RWPE2 (cell line): Measurements from ENCODE around the gene CCDC93.

Experiments
- ATAC-seq: fragments of 200-7000 bp; cut with Tn5 transposase; 3 replicates; pipeline ENCODE4 v1.9.1; 2021; ENCODE audit warnings: low read depth
- DNase-seq: peaks from one replicate; pipeline ENCODE4 v3.0.0-alpha.2; 2020; ENCODE audit warnings: low spot score
- H3K27ac ChIP-seq: fragments of 450-650 bp; 2 replicates; pipeline ENCODE4 v1.5.1; 2017; ENCODE audit warnings: mild to moderate bottlenecking; ENCODE audit not compliant: poor library complexity, severe bottlenecking
- H3K27me3 ChIP-seq: fragments of 250-450 bp; sonication (Bioruptor Pico); 2 replicates; pipeline ENCODE4 v1.5.1; 2021; ENCODE audit warnings: mild to moderate bottlenecking, moderate library complexity; ENCODE audit not compliant: insufficient read depth, poor library complexity, severe bottlenecking
- H3K36me3 ChIP-seq: fragments of 250-450 bp; sonication (Bioruptor Pico); 2 replicates; pipeline ENCODE4 v1.5.1; 2020; ENCODE audit warnings: low read depth, mild to moderate bottlenecking, moderate library complexity
- H3K4me1 ChIP-seq: fragments of 250-450 bp; sonication (Bioruptor Pico); 2 replicates; pipeline ENCODE4 v1.5.1; 2021; ENCODE audit warnings: mild to moderate bottlenecking, moderate library complexity; ENCODE audit not compliant: insufficient read depth, poor library complexity, severe bottlenecking
- H3K4me3 ChIP-seq: fragments of 250-450 bp; sonication (Bioruptor Pico); 2 replicates; pipeline ENCODE4 v1.5.1; 2021; ENCODE audit warnings: mild to moderate bottlenecking, moderate library complexity; ENCODE audit not compliant: severe bottlenecking
- H3K9me3 ChIP-seq: fragments of 250-450 bp; sonication (Bioruptor Pico); 2 replicates; pipeline ENCODE4 v1.5.1; 2021; ENCODE audit warnings: mild to moderate bottlenecking, moderate library complexity; ENCODE audit not compliant: severe bottlenecking
- TF ChIP-seq, protein P1 (sequence below): fragments of 450-650 bp; IDR thresholded peaks from one replicate; pipeline ENCODE4 v1.5.1; 2017; ENCODE audit warnings: mild to moderate bottlenecking, moderate library complexity; ENCODE audit not compliant: poor library complexity, severe bottlenecking

CCDC93 gene

DNA sequence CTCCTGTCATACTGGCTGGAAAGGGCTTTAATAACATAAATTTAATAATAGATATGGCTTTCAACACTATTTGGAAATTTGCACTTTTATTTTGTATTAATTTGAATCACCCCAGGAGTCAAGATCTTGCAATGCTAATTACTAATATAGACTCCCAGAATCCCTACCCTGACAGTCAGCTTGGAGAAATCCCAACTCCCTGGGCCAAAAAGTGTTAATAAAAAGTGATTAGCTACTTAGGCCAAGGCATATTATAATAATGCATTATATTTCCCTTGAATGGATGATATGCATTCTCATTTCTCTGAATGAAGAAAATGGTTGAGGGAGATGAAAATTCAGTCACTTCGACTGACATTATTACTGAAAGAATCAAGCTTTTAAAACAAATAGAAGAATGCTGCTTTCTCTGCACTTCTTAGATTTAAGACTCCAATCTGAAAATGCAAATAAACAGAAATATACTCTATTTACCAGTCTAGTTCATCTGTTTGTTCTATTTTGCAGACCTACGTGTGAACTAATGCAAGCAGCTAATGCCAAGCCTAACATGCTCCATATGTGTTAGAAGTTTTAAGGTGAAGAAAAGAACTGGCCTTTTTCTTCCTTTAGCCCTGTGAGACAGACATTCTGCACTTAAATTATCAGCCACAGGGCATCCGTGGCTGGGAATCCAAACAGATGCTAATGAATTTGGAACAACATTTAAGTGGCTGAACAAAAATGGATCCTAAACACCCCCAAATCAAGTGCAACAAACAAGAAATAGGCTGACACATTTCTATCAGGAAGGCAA, 40.5 kb upstream of the CCDC93 start:
- Histone ChIP-seq H3K36me3 (no peaks in the 10 kb centered on the region), H3K4me3 (no peak overlapping the region), H3K27me3 (no peaks in the 10 kb centered on the region), H3K9me3 (no peaks in the 10 kb centered on the region), H3K27ac (no peak overlapping the region), H3K4me1 (peaks cover 12% of the 10 kb centered on the region)
- DNase-seq (no peak), ATAC-seq (no peak)
- TF ChIP-seq, protein P1, sequence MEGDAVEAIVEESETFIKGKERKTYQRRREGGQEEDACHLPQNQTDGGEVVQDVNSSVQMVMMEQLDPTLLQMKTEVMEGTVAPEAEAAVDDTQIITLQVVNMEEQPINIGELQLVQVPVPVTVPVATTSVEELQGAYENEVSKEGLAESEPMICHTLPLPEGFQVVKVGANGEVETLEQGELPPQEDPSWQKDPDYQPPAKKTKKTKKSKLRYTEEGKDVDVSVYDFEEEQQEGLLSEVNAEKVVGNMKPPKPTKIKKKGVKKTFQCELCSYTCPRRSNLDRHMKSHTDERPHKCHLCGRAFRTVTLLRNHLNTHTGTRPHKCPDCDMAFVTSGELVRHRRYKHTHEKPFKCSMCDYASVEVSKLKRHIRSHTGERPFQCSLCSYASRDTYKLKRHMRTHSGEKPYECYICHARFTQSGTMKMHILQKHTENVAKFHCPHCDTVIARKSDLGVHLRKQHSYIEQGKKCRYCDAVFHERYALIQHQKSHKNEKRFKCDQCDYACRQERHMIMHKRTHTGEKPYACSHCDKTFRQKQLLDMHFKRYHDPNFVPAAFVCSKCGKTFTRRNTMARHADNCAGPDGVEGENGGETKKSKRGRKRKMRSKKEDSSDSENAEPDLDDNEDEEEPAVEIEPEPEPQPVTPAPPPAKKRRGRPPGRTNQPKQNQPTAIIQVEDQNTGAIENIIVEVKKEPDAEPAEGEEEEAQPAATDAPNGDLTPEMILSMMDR: no peak

DNA sequence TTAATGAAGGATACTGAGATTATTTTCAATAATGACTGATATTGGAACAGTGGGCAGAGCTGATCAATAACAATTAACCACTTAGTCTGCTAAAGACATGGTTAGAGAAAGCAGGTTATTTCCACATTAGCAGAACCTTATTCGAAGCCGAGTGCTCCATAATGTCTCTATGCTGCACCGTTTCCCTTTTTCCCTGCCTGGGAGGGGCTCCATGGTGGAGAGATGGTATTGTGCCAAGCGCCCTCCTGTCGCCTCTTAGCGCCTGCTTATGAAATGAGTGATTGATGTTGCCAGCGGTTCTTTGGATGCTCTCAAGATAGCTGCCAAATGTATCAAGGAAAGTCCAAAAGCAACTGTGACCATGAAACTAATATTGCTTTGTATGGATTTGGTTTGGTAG, 39.8 kb upstream of the CCDC93 start:
- Histone ChIP-seq H3K36me3 (no peaks in the 10 kb centered on the region), H3K4me3 (no peak overlapping the region), H3K9me3 (no peaks in the 10 kb centered on the region), H3K27ac (no peak overlapping the region), H3K27me3 (no peaks in the 10 kb centered on the region), H3K4me1 (peaks cover 12% of the 10 kb centered on the region)
- TF ChIP-seq, protein P1: no peak
- DNase-seq (no peak), ATAC-seq (no peak)

DNA sequence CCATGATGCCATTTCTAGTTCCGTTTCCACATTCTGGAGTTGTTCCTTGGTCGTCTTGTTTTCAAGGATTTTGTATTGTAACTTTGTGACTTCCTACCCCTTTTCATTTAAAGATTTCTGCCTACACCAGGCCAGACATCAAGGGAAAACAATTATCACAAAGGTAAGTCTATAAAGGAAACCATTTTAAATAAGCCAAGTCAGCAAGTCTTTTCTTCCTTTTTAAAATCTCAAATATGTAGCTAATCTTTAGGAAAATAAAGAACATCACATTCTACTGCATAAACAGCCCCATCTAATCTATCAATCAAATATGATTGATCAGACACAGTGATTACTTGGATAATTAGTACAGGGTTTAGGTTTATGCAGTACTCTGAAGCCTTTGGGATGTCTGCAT, 38.6 kb upstream of the CCDC93 start:
- ATAC-seq: no peak
- no peaks in the 10 kb centered on the region for H3K36me3 ChIP-seq
- H3K27me3 ChIP-seq: no peaks in the 10 kb centered on the region
- DNase-seq: no peak
- no peak overlapping the region for H3K27ac ChIP-seq
- H3K9me3 ChIP-seq: no peaks in the 10 kb centered on the region
- H3K4me3 ChIP-seq: no peak overlapping the region
- peaks cover 16% of the 10 kb centered on the region for H3K4me1 ChIP-seq
- TF ChIP-seq, protein P1: no peak

DNA sequence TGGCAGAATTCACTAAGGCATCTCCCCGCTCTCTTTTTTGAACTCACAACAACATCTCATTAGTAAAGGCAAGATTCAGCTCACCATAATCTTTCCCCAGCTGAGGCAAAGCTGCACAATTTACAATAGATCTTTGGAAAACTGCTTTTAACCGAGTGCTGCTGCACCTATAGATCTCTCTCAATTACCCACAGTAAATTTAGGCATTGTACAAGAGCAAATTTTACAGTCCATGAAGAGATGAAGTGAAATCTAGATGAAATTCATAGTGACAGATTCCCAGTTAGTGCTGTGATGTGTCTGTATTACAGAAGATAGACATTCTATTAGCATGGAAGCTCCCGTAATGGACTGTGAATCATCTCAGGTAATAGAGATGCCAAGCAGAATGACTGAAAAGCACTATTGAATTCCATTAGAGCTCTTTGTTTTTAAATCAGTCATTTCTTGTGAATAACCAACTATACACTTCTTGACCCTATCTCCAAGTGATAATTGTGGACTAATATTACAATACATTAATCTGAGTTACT, 38.0 kb upstream of the CCDC93 start:
- TF ChIP-seq, protein P1: no peak
- Histone ChIP-seq H3K9me3 (no peaks in the 10 kb centered on the region), H3K36me3 (no peaks in the 10 kb centered on the region), H3K4me1 (peaks cover 22% of the 10 kb centered on the region), H3K27ac (no peak overlapping the region), H3K4me3 (no peak overlapping the region), H3K27me3 (no peaks in the 10 kb centered on the region)
- DNase-seq (no peak), ATAC-seq (no peak)

DNA sequence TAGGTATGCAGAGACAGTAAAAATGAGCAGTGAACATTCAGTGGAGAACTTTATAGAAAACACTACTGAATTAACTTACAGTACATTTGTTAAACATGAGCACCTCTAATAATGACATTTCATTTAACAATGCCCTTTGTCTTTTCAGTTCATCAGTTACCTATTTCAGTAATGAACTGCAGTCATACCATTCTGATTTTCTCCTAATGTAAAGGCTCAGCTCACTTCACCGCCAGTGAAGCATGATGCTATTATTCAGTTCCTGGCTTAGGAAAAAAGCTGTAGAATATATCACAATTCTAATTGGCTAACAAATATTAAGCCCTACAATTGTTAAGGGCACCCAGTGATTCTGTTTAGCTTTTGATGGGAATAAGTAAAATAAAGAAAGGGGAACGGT, 37.1 kb upstream of the CCDC93 start:
- H3K27ac ChIP-seq: peak overlapping the region; percentile 37
- no peak for DNase-seq
- H3K4me3 ChIP-seq: no peak overlapping the region
- H3K9me3 ChIP-seq: no peaks in the 10 kb centered on the region
- peaks cover 24% of the 10 kb centered on the region for H3K4me1 ChIP-seq
- ATAC-seq: no peak
- H3K27me3 ChIP-seq: no peaks in the 10 kb centered on the region
- no peaks in the 10 kb centered on the region for H3K36me3 ChIP-seq
- TF ChIP-seq, protein P1: no peak
